22Rv1 (cell line): ENCODE results near the gene ALG10B.

Source experiments
- ZFX ChIP-seq: fragments of 450-650 bp; IDR thresholded peaks from 2 replicates; pipeline ENCODE4 v1.6.1; 2017; ENCODE audit warnings: antibody characterized with exemption, borderline replicate concordance
- TF ChIP-seq, protein P1 (sequence below): fragments of 450-650 bp; IDR thresholded peaks from 2 replicates; pipeline ENCODE4 v1.5.1; 2017; ENCODE audit warnings: mild to moderate bottlenecking

DNA sequence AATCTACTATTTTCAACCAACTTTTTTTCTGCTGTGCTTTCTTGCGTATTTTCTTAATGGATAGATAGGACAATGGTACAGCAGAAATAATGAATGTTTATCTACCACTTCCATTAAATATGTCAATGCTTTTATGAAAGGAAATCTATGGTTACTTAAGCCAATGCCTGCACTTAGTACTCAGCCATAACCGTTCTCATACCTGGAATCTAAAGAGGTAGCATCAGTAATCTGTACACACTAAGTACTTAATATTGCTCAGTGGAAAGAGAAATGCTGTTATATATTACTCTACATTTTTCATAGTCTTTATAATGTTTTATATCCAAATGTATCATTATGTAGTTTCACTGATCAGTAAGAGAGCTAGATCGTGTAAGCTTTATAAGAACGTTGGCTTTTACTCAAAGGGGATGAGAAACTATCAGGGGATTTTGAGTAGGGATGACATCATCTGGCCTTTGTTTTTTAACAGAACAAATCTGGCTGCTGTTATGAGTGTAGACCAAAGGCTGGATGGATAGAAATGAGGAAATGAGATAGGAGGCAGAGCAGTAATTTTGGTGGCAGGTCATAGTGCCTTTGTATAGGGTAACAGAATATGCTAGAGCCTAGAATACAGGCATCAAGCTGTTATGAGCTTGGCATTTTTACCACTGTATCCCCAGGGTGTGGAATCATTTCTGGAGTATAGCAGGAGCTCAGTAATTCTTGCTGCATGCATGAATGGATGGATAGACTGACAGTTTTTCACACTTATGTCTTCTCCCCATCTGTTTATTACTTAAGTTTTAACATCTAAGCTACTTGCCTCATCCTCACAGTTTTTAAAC is 34.0 kb downstream of the ALG10B start:
- TF ChIP-seq, protein P1, sequence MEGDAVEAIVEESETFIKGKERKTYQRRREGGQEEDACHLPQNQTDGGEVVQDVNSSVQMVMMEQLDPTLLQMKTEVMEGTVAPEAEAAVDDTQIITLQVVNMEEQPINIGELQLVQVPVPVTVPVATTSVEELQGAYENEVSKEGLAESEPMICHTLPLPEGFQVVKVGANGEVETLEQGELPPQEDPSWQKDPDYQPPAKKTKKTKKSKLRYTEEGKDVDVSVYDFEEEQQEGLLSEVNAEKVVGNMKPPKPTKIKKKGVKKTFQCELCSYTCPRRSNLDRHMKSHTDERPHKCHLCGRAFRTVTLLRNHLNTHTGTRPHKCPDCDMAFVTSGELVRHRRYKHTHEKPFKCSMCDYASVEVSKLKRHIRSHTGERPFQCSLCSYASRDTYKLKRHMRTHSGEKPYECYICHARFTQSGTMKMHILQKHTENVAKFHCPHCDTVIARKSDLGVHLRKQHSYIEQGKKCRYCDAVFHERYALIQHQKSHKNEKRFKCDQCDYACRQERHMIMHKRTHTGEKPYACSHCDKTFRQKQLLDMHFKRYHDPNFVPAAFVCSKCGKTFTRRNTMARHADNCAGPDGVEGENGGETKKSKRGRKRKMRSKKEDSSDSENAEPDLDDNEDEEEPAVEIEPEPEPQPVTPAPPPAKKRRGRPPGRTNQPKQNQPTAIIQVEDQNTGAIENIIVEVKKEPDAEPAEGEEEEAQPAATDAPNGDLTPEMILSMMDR, result no peak
- TF ChIP-seq ZFX, result no peak
